Retina (tissue), 1 donor: Measurements from ENCODE around the gene RAB6B.

Source experiments
- DNase-seq: peaks from one replicate; pipeline ENCODE4 v3.0.0-alpha.2; 2016

The RAB6B gene

GRCh38 chr3:133833880-133834620 lies 61.6 kb downstream of the RAB6B start:
- no peak for DNase-seq

- DNase-seq, result no peak
Observed at GRCh38 chr3:133833267-133833666, 62.4 kb downstream of the RAB6B start.

GRCh38 chr3:133832802-133833144 lies 62.9 kb downstream of the RAB6B start:
- no peak for DNase-seq

- no peak for DNase-seq
Observed at GRCh38 chr3:133831966-133832801, 63.5 kb downstream of the RAB6B start.

- DNase-seq, result no peak
Observed at GRCh38 chr3:133830071-133830470, 65.6 kb downstream of the RAB6B start.

- no peak for DNase-seq
Observed at GRCh38 chr3:133829310-133829707, 66.4 kb downstream of the RAB6B start.

GRCh38 chr3:133828576-133829309 lies 66.9 kb downstream of the RAB6B start:
- DNase-seq, result no peak

- no peak for DNase-seq
Observed at GRCh38 chr3:133827684-133828083, 68.0 kb downstream of the RAB6B start.

GRCh38 chr3:133827136-133827535 lies 68.5 kb downstream of the RAB6B start:
- DNase-seq, result no peak

- DNase-seq, result no peak
Observed at GRCh38 chr3:133825969-133826727, 69.5 kb downstream of the RAB6B start.

- no peak for DNase-seq
Observed at GRCh38 chr3:133824961-133825485, 70.7 kb downstream of the RAB6B start.

- DNase-seq, result no peak
Observed at GRCh38 chr3:133821767-133822638, 73.7 kb downstream of the RAB6B start.

GRCh38 chr3:133820889-133821675 lies 74.6 kb downstream of the RAB6B start:
- DNase-seq, result no peak

GRCh38 chr3:133820129-133820528 lies 75.6 kb downstream of the RAB6B start:
- no peak for DNase-seq

- no peak for DNase-seq
Observed at GRCh38 chr3:133815386-133815785, 80.3 kb downstream of the RAB6B start.

- DNase-seq, result no peak
Observed at GRCh38 chr3:133812872-133813271, 82.8 kb downstream of the RAB6B start.

- DNase-seq, result peak; percentile 95
Observed at GRCh38 chr3:133805702-133806475, 89.8 kb downstream of the RAB6B start, which contains the start of gene SRPRB. Gene SRPRB (plus strand): TSS chr3:133805815. CDS start chr3:133805849, 34 bp downstream.

- no peak for DNase-seq
Observed at GRCh38 chr3:133805384-133805701, 90.3 kb downstream of the RAB6B start.

- no peak for DNase-seq
Observed at GRCh38 chr3:133804896-133805295, 90.8 kb downstream of the RAB6B start.

GRCh38 chr3:133803469-133803868 lies 92.2 kb downstream of the RAB6B start:
- no peak for DNase-seq
